WI38 (cell line): Measurements from ENCODE around the gene SKIC2.
"Not testable (repeated sequence)": the region's sequence is repeated elsewhere in the genome, so short reads cannot be mapped to it uniquely, and the experiment has no call there.

Source experiments
- H3K4me3 ChIP-seq: 2 replicates; pipeline ENCODE4 v1.5.1; 2011; ENCODE audit warnings: low read depth, mild to moderate bottlenecking, control low read depth, low read length
- TF ChIP-seq, protein P1 (sequence below): IDR thresholded peaks from 2 replicates; pipeline ENCODE4 v1.5.1; 2012; ENCODE audit warnings: low read depth, mild to moderate bottlenecking, control low read depth, low read length

The SKIC2 gene

DNA sequence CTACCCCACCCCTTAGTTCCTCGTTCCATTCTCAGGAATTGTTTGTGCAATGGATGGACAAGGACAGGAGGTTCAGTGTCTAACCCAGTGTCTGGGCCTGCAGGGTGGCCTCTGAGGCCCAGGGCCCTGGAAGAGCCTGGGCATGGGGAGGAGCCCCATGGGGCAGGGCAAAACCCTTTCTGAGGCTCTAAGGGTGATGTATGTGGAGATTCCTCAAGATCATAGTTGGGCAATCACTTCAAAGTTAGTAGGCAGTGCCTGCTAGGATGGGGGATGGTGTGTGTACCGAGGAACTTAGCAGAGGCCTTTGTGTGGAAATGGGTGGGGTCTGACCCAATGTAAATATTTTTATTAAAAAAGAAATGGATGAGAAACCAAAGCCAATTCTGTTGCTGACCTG, 38.2 kb upstream of the SKIC2 start:
- TF ChIP-seq, protein P1, sequence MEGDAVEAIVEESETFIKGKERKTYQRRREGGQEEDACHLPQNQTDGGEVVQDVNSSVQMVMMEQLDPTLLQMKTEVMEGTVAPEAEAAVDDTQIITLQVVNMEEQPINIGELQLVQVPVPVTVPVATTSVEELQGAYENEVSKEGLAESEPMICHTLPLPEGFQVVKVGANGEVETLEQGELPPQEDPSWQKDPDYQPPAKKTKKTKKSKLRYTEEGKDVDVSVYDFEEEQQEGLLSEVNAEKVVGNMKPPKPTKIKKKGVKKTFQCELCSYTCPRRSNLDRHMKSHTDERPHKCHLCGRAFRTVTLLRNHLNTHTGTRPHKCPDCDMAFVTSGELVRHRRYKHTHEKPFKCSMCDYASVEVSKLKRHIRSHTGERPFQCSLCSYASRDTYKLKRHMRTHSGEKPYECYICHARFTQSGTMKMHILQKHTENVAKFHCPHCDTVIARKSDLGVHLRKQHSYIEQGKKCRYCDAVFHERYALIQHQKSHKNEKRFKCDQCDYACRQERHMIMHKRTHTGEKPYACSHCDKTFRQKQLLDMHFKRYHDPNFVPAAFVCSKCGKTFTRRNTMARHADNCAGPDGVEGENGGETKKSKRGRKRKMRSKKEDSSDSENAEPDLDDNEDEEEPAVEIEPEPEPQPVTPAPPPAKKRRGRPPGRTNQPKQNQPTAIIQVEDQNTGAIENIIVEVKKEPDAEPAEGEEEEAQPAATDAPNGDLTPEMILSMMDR: no peak
- no peak overlapping the region for H3K4me3 ChIP-seq

DNA sequence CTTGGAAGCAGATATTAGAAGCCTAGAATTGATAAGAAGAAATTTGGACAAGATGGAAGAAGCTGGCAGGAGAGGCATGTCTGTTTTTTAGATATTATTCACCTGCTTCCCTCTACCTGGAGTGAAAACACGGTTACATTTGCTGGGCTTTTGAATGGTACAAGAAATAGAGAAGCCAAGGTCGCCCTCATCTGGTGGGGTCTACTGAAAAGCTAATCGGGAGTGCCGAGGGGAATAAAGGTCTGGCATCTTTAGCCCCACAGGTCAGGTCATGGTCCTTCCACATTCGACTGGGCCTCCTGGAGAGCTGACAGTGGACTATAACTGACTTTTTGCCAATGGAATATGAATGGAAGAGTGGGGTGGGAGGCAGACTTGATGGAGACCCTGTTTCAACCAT, 36.0 kb upstream of the SKIC2 start:
- no peak overlapping the region for H3K4me3 ChIP-seq
- TF ChIP-seq, protein P1: no peak

DNA sequence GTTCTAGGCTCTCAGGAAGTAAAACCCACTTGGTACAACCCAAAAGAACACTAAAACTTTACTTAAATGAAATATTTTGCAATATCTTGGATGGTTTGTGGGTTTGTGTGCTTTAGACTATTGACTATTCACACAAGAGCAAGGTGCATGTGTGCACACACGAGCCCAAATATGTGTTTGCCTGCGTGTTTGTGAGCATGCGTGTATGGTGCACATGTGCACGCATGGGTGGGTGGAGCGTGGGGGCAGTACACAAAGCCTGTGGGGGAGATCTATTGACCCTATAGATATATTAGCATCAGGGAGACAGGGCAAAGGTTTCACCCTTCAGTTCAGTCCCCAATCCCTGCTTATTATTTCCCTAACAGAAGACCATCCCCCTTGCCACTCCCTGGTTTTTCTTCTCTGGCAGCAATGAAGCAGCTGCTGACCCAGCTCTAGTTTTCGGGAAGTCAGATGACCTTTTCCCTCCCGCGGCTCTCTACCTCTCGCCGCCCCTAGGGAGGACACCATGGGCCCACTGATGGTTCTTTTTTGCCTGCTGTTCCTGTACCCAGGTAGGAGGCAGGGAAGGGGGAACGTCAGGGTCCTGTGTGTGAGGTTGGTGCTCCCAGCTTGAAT, 31.6 kb upstream of the SKIC2 start, which contains the start of gene C2:
Gene C2, plus strand, starts transcription at position 476 of the 621 bp plus-strand sequence. Its CDS starts 36 bp downstream, at position 512.
- TF ChIP-seq, protein P1: no peak
- no peak within 1 kb of the TSS for H3K4me3 ChIP-seq

DNA sequence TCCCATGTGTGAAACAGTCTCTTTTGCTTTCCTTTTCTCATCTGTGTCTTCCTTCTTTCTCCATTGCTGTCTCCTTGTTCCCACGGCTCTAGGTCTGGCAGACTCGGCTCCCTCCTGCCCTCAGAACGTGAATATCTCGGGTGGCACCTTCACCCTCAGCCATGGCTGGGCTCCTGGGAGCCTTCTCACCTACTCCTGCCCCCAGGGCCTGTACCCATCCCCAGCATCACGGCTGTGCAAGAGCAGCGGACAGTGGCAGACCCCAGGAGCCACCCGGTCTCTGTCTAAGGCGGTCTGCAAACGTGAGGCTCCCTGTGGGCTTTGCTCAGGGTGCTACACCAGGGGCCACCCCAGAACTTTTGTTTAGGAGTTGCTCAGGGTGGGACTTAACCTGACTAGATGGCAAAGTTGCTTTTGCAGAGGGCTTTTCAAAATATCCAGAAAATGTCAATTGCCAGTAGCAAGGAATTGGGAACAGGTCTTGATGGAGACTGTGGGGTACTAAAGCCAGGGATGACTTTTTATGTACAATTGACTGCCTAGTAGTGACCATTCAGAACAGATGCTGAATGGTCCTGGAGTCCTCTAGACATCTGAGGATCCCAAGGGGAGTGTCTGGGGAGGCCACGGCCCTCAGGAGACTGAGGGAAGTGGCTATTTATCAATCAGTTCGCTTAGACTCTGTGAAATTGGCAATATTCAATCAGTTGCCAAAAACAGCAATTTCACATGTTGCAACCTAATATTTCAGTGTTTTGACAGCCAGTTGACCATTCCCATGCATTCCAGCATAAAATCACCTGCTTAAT, 30.9 kb upstream of the SKIC2 start:
- no peak overlapping the region for H3K4me3 ChIP-seq
- TF ChIP-seq, protein P1: no peak

DNA sequence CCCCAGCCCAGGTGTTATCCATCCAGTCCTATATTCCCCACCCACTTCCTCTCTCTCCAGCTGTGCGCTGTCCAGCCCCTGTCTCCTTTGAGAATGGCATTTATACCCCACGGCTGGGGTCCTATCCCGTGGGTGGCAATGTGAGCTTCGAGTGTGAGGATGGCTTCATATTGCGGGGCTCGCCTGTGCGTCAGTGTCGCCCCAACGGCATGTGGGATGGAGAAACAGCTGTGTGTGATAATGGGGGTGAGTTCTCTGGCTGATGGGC, 30.4 kb upstream of the SKIC2 start:
- TF ChIP-seq, protein P1: no peak
- H3K4me3 ChIP-seq: no peak overlapping the region

DNA sequence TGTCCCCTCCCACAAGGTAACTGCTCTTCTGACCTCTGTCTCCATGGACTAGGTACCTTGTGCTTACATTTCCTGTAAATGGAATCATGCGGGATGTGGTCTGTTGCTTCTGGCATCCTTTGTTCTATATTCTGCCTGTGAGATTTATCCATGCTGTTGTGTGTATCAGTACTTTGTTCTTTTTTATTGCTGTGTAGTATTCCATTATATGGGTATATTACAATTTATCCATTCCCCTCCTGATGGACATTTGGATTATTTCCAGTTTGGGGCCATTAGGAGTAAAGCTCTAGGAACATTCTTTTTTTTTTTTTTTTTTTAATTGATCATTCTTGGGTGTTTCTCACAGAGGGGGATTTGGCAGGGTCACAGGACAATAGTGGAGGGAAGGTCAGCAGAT, 28.0 kb upstream of the SKIC2 start:
- H3K4me3 ChIP-seq: no peak overlapping the region
- TF ChIP-seq, protein P1: no peak

DNA sequence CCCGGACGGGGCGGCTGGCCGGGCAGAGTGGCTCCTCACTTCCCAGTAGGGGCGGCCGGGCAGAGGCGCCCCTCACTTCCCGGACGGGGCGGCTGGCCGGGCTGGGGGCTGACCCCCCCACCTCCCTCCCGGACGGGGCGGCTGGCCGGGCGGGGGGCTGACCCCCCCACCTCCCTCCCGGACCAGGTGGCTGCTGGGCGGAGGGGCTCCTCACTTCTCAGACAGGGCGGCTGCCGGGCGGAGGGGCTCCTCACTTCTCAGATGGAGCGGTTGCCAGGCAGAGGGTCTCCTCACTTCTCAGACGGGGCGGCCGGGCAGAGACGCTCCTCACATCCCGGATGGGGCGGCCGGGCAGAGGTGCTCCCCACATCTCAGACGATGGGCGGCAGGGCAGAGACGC, 26.8 kb upstream of the SKIC2 start:
- not testable (repeated sequence) for H3K4me3 ChIP-seq
